Right lobe of liver (tissue), 6 donors: ENCODE results near the gene UNC13D. TPM values are rescaled to one million over a fixed set of nuclear protein-coding genes. Genes with fewer than 3 reads are reported as not detected.

Source experiments
- ATAC-seq, 4 donors: fragments of 200-7000 bp; cut with Tn5 transposase; one replicate each; pipeline ENCODE4 v1.9.1; 2020; ENCODE audit warnings: mild to moderate bottlenecking in 4 of 4, moderate library complexity in 4 of 4
- DNase-seq, 3 donors: peaks; one replicate each; pipeline ENCODE4 v3.0.0-alpha.2; 2020
- H3K27ac ChIP-seq, 3 donors: fragments of 200-600 bp; one replicate each; pipeline ENCODE4 v1.8.0; 2022
- H3K27me3 ChIP-seq, 2 donors: fragments of 200-600 bp; one replicate each; pipeline ENCODE4 v1.8.0; 2022
- H3K36me3 ChIP-seq, 4 donors: fragments of 200-600 bp; sonication (generic) in 1 of 4; one replicate each; pipeline versions ENCODE4 v1.5.1 to v1.8.0; 2017 to 2022; ENCODE audit warnings: control low read depth in 1 of 4
- H3K4me1 ChIP-seq, 4 donors: fragments of 200-600 bp; sonication (generic) in 1 of 4; one replicate each; pipeline versions ENCODE4 v1.5.1 to v1.8.0; 2017 to 2022; ENCODE audit warnings: control low read depth in 1 of 4
- H3K4me3 ChIP-seq, 3 donors: fragments of 200-600 bp; one replicate each; pipeline ENCODE4 v1.8.0; 2022
- H3K9me3 ChIP-seq, 4 donors: fragments of 200-600 bp; sonication (generic) in 1 of 4; one replicate each; pipeline versions ENCODE4 v1.5.1 to v1.8.0; 2017 to 2022; ENCODE audit warnings: control low read depth in 1 of 4
- CTCF ChIP-seq, 4 donors: fragments of 200-600 bp in 3 of 4; fragments of 450-650 bp in 1 of 4; IDR thresholded peaks; one replicate each; pipeline versions ENCODE4 v1.5.1 to v1.8.0; 2016 to 2022; ENCODE audit warnings: antibody characterized with exemption in 4 of 4, mild to moderate bottlenecking in 2 of 4
- POLR2A ChIP-seq: fragments of 450-650 bp; IDR thresholded peaks from one replicate; pipeline ENCODE4 v1.6.1; 2017; ENCODE audit warnings: antibody characterized with exemption, mild to moderate bottlenecking
- WGBS: methylation state at CpG from one replicate; pipeline ENCODE4 v1.1.6; 2018; ENCODE audit warnings: low coverage, low lambda C conversion rate; ENCODE audit not compliant: insufficient coverage; ENCODE audit errors: missing lambda C conversion rate; 5-methylcytosine and 5-hydroxymethylcytosine counted together
- intact Hi-C, 2 donors: fragments of 100-400 bp; cut with DNase I; formaldehyde crosslinking; loops; one replicate each; pipeline versions ENCODE4 v1.11.2 to v1.14.1; 2022
- long read RNA-seq: library from polyadenylated mRNA; unstranded; transcript quantifications from one replicate; pipeline ENCODE4 v2.0.0, GENCODE V29; 2019
- total RNA-seq, 6 experiments: library from RNA; depleted of rRNA in 2 of 6; stranded (reverse); fragments of >200 nt in 2 of 6; fragmentation: NEBNext Ultra II Directional in 3 of 6; extraction: Animal tissue kit (Norgen Biotek cat#: 25700) in 3 of 6; gene quantifications; one replicate each; pipeline versions ENCODE4 v1.1.0 to v1.2.4, GENCODE V29; 2016 to 2023
- donor health status: DM: no; HTN: yes; CAD: no.
- donor health status: DM: no; HTN: no; CAD: no.
- donor health status: DM: no; HTN: no; CAD: no.
- donor health status: DM: no; HTN: yes; CAD: no.
- donor health status: DM: no; HTN: yes; CAD: no.

Gene UNC13D
- total RNA-seq = 10 to 100 TPM in 3 of 6 experiments, 1 to 10 TPM in 3; 3.4 to 12.5 (median 10.7) TPM
- long read RNA-seq = 0 reads

DNA sequence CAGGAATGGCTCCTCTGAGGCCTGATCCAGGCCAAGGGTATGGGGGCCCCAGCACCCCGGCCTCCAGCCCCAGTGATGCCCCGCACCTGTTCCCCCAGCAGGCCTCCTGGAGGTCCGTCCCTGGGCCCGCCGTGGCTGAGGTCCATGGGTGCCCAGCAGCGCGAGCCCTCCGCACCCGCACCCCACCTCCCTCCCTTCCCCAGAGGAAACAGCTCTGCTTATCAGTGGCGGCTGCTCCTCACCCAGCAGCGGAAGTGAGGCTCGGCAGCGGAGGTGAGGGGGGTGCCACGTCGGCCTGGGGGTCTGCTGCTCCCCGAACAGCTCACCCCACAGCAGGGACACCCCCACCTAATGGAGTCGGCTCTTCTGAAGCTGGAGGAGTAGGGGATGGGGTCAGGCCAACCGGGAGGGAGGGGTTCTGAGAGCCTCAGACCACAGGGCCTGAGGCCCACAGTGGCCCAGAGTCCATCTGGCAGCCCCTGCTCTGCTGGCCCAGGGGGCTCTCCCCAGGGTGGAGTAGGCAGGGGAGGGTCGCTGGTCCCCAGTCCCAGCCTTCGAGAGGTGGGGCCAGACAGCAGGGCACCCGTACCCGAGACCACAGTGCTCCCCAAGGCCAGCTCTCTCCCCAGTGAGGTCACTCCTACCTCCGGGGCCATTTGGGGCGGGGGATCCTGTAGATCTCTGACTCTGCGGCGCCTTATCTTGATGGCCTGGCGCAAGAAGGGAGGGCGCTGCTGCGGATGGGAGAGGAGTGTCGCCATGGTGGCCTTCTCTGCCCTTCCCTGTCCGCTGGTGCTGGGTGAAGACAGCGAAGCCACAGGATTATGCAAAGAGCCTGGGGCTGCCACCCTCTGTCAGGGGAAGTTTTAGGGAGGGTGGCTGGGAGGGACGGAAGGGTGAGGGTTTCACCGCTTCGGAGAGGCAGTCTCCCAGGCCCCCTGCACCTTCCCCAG lies at the start of gene UNC13D:
Gene UNC13D (minus strand): TSS at position 828 of the 953 bp plus-strand sequence. CDS start 67 bp downstream, at position 761.
- Histone ChIP-seq H3K4me1 (peaks cover 0 to 27% (median 3%) of the 10 kb centered on the region in 4 donors), H3K27me3 (no peaks in the 10 kb centered on the region), H3K9me3 (no peaks in the 10 kb centered on the region), H3K27ac (peak within 1 kb of the TSS; percentile 63 to 83 (median 75)), H3K36me3 (peaks cover 8 to 30% (median 16%) of the 10 kb centered on the region in 4 donors), H3K4me3 (peak within 1 kb of the TSS; percentile 12 to 38 (median 28))
- intact Hi-C loops = no loop called here
- DNase-seq = peak in 2 of 3 donors; percentile 68 to 72
- WGBS = 16% methylated on average over 7 of the region's 35 CpGs
- no peak for TF ChIP-seq POLR2A
- no peak for TF ChIP-seq CTCF (IDR thresholded peaks at IDR 0.05)
- peak; percentile 21 to 45 (median 32) for ATAC-seq

DNA sequence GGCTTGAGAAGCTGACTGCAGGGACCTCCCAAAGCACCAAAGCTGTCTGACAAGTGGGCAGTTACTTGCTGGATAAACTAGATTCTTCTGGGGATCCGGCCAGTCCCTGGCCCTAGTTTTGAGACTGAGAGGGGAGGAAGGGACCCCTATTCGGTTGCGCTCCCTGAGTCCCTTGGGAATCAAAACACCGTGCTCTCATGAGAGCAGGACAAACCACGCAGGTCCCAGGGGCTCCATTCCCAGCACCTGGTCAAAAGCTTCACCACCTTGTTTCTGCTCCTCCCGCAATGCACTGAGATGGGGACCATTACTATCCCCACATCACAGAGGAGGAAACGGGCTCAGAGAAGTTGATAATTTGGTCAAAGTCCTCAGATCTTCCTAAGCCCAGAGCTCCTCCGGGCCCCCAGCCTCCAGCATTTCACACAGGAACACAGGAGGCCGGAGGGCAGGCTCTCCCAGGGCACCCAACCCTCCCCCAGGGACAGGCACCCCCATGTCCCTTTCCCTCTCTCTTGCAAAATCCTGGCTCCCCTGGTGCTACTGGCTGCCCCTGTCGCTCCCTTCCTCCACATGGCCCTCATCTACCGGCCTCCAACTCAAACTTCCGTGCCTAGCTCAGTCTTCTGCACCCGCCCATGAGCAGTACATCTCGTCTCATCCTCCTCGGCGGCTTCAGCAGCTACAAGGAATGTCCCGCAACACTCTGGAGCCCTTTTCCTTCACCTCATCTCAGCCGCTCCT lies 49.3 kb upstream of the UNC13D start:
- ATAC-seq (no peak), DNase-seq (no peak)
- intact Hi-C loops = no loop called here
- 98% methylated on average over 9 of the region's 18 CpGs for WGBS
- Histone ChIP-seq H3K4me3 (no peak overlapping the region), H3K27ac (no peak overlapping the region), H3K36me3 (peaks cover 0 to 3% (median 1%) of the 10 kb centered on the region in 4 donors), H3K4me1 (peaks cover 0 to 27% (median 3%) of the 10 kb centered on the region in 4 donors), H3K9me3 (no peaks in the 10 kb centered on the region), H3K27me3 (no peaks in the 10 kb centered on the region)
- TF ChIP-seq CTCF (IDR thresholded peaks at IDR 0.05) (no peak), POLR2A (no peak)

DNA sequence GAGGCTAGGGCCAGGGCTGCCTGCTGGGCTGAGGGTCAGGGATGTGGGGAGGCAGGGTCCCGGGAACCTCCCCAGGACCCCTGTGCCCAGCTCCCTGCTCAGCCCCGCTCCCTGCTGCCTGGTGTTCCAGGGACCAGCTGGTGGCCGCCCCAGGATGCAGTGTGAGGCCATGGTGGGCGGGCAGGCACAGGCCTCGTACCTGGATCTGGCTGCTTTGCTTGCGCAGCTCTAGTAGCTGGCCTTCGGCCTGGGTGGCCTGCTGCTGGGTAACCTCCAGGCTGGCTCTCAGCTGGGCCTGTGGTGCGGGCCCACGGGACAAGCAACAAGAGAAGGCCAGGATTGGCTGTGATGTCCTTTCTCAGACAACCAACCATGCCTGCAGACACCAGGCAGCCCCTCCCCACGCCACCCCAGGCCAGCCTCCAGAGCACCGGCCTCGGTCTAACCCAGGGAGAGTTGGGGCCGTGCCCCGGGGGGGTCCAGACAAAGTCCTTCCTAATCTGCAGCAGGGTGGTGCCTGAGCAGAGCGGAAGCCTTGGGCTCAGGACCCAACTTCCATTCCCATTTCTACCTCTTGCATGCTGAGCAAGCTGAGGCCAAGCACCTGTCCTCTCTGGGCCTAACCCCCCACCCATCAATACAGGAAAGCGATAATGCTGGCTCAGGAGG lies 48.5 kb upstream of the UNC13D start:
- TF ChIP-seq POLR2A (no peak), CTCF (IDR thresholded peaks at IDR 0.05) (no peak)
- ATAC-seq (no peak), DNase-seq (peak in 2 of 3 donors; percentile 49 to 59)
- peaks cover 0 to 27% (median 3%) of the 10 kb centered on the region in 4 donors for H3K4me1 ChIP-seq
- H3K36me3 ChIP-seq = no peaks in the 10 kb centered on the region
- intact Hi-C loops = no loop called here
- WGBS = no CpG with 5 or more reads among the region's 16 CpGs
- no peaks in the 10 kb centered on the region for H3K27me3 ChIP-seq
- H3K4me3 ChIP-seq = no peak overlapping the region
- no peaks in the 10 kb centered on the region for H3K9me3 ChIP-seq
- H3K27ac ChIP-seq = no peak overlapping the region
